HG02973 (cell line): Measurements from ENCODE around the gene RELL2.
A peak's percentile ranks its signal among the peaks of the same experiment; 100 is the strongest.

ENCODE experiments used
- ATAC-seq: cut with Tn5 transposase; IDR thresholded peaks from one replicate; pipeline ENCODE4 v1.9.1; 2021; ENCODE audit warnings: moderate library complexity; ENCODE audit not compliant: unreplicated experiment

RELL2 gene

DNA sequence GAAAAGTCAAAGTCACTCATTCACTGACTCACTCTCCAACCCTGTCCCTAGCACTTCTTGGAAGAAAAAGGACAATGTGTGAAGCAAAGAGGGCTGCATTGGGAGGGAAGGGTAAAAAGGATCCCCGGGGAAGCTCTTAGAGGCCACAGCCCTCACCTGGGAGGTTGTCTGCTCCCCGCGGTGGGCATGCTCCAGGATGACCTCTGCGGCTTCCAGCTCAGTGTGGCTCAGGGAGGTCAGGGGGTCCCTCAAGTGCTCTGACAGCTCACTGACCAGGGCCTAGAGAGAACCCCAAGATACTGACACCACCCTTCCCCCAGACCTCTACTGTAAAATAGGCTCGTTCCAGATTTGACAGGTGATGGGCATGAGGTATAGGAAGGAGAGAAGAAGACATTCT, 10.4 kb downstream of the RELL2 start:
- ATAC-seq = no peak

GRCh38 chr5:141647851-141648250, 11.1 kb downstream of the RELL2 start:
- ATAC-seq = no peak

DNA sequence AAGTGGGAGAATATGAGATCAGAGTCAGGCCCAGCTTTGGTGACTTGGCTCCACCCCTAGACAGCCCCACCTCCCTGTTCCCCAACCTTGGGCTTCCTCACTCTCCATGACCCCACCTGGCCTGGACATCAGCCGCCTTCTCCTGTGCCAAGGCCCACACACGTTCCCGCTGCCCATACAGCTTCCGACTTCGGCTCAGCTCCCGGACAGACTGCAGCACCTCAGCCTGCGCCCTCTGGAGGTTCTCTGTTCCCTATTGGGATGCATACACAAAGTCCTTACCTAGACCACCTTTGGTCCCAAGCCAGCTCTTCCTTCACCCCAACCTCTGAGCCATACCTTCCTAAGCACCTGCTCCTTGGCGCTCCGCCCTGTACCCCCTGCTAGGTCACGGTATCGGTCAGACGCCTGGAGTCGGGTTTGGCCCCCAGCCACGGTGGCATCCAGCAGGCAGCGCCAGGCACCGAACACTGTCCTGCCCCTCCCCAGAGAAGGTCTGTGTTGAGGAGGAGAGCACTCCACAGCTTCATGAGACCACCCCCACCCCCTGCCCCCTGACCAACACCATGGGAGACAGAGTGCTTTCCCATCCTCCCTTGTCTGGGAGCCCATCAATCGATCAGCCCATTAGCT, 12.4 kb downstream of the RELL2 start:
- no peak for ATAC-seq

GRCh38 chr5:141649972-141650371, 13.2 kb downstream of the RELL2 start:
- ATAC-seq = no peak

DNA sequence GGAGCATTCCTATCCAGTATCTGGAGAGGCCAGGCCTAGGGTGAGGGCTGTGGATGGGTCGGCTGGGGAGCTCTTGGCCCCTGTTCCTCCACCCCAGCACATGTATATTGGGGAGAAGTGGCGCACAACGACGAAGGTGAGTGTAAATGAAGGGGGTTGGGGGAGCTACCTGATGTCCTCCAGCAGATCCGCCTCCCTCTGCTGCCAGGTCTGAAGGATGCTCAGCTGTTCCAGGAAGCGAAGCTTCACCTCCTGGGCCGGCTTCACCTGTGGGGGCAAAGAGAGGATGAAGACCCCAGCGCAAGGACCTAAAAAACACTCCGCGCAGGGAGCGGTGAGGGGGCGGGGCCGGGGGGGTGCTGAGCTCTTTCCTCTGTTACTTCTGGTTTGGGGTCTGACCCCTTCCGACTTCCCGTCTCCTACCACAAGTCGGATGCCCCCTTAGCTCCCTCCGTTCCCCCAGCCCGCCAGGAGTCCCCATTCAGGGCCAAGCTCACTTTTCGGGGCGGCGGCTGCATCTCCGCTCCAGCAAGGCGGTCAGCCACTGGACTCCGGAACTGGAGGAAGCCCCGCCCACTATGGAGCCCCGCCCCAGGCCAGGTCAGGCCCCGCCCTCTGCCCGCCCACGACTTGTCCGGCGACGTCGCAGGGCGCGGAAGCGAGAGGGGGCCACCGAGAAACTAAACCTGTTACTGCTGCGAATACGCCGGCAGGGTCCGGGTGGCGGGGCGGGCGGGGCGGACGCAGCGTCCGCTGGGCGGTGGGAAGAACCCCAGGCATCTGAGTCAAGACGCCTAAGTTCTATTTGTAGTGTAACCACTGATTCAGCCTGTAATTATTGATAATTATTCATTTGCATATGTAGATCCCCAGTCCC, 14.3 kb downstream of the RELL2 start, which contains the start of gene FCHSD1:
TSS of gene FCHSD1 (minus strand) at position 568 of the 877 bp plus-strand sequence. CDS start at position 518, 50 bp downstream.
- peak; percentile 93 for ATAC-seq

GRCh38 chr5:141651728-141652105, 14.9 kb downstream of the RELL2 start:
- no peak for ATAC-seq

- no peak for ATAC-seq
These were observed 17.5 kb downstream of the RELL2 start for GRCh38 chr5:141654298-141654697.

- no peak for ATAC-seq
These were observed 18.2 kb downstream of the RELL2 start for GRCh38 chr5:141655020-141655419.

GRCh38 chr5:141656396-141656795, 19.6 kb downstream of the RELL2 start:
- ATAC-seq = no peak

DNA sequence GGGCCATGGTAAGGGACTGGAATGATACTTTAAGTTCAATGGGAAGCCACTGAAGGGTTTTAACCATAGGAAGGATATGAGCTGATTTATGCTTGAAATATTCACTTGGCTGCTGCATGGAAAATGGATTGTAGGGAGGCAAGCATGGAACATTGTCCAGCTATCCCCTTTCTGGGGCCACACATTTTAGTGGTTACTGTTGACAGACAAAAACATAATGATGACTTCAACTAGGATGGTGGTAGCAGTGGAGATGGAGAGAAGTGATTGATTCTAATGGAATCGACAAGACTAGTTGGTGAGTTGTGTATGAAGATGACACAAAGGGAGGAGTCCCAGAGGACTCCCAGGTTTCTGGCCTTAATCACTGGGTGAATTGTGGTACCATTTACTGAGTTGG, 20.6 kb downstream of the RELL2 start:
- no peak for ATAC-seq

DNA sequence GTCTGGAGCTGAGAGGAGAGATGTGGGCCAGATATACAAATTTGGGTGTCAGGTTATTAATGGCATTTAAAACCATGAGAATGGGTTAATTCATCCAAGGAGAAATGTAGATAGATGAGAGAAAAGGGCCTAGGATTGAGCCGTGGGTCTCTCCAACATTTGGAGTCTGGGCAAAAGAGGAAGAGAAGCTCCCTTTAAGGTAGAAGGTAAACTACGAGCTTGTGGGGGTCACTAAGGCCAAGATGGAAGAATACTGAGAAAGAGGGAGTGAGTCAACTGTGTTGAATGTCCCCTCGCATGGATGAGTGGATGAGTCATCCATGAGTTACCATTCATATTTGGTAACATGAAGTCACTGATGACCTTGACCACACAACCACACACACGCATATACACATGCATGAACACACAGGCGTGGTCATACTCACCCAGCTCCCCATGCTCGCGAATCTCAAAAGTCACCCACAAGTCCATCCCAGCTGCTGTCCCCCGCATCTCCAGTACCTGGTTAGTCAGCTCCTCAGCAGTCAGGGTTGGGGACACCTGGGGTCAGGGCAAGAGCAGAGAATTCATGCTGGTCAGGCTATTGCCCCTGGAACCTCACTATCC, 21.2 kb downstream of the RELL2 start:
- ATAC-seq = peak; percentile 56

GRCh38 chr5:141662028-141662427, 25.2 kb downstream of the RELL2 start:
- ATAC-seq = no peak

- no peak for ATAC-seq
These were observed 26.7 kb downstream of the RELL2 start for GRCh38 chr5:141663506-141663905.

DNA sequence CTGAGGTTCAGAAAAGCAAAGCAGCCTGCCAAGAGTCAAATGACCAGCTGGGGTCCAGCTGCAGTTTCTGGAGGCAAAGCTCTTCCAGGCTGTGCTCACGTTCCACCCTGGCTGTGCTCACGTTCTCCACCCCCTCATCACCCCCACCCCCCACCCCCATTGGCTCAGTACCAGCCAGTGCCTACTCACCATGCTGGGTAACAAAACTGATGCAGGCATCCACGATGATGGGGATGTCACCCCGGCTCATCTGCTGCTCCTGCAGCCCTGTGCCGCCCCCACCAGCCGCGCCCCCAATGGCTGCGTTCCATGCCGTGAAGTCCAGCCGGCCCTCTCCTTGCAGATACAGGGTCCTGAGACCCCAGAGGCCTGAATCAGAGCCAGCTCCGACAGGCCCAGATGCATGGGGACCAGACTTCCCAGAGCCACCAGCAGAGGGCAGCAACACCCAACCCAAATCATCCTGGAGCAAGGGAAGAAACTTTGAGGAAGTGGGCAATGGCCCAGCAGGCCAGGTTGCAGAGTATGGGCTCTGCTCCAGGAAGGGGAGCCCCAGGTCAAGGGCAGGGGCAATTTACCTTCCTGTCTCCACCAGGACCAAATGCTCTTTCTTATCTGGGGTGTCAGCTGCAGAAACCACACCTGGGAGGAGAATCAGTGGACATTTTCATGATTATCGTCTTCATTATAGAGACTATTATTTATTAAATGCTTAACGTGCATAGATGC, 28.1 kb downstream of the RELL2 start:
- peak; percentile 80 for ATAC-seq

DNA sequence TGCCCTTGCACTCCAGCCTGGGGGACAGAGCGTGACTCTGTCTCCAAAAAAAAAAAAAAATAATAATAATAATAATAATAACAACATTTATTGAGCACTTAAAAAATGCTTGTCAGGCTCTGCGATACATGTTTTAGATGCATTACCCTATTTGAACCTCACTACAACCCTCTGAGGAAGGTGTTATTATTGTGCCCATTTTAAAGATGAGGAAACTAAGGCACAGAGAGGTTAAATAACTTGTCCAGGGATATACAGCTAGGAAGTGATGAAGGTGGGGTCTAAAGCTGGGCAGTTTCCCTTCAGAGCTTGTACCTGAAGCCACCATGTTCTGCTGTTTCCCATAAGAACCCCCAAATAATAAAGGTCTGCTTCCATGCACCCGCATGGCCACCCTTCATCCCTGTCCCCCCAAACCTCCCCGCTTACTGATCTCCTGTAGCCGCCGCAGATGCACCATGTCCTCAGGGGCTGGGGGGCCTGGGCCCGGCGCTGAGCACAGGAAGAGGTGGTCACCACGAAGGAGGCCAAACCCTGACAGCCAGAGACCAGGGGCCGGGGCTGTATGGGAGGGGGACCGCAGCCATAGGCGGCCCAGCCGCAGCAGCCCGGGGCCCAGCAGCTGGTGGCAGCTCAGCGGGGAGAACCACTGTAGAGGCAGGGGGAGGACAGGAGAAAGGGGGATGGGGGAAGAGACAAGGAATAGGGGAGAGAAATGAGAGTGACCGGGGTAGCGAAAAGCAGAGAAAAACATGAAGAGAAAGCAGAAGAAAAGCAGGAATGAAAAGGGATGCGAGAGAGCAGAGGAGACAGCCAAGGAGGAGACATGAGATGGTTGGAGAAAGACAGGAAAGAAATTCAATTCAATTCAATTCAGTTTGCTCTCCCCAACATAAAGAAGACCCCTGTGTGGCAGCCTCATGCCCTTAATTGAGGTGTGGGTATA, 29.5 kb downstream of the RELL2 start:
- ATAC-seq = no peak

DNA sequence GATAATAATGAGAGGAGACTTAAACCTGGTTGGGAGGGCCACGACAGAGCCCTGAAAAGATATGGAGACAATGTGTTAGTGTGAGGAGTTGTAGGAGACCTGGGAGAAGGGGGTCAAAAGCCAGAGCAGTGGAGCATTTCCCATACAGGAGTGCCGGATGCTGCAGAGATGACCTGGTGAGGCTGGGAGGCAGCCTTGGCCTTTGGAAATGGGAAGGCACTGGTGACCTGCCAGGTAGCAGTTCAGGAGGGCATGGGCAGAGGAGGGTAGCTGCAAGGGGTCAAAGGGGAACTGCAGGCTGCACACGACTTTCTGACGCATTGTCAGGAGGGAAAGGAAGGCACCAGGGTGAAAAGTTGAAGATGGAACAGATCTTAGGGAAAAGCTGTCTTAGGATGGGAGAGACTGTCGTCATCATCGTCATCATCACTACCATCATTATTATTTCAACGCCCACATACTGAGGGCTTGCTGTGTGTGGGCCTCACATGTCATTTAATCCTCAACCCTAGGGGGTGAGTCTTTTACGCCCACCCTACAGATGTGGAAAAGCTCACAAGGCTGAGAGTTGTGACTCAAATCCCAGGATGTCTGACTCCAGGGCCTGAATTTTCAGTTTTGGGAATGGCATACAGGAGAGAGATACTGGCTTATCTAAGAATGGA, 31.9 kb downstream of the RELL2 start:
- ATAC-seq = no peak

- ATAC-seq = no peak
These were observed 32.7 kb downstream of the RELL2 start for GRCh38 chr5:141669520-141669919.

DNA sequence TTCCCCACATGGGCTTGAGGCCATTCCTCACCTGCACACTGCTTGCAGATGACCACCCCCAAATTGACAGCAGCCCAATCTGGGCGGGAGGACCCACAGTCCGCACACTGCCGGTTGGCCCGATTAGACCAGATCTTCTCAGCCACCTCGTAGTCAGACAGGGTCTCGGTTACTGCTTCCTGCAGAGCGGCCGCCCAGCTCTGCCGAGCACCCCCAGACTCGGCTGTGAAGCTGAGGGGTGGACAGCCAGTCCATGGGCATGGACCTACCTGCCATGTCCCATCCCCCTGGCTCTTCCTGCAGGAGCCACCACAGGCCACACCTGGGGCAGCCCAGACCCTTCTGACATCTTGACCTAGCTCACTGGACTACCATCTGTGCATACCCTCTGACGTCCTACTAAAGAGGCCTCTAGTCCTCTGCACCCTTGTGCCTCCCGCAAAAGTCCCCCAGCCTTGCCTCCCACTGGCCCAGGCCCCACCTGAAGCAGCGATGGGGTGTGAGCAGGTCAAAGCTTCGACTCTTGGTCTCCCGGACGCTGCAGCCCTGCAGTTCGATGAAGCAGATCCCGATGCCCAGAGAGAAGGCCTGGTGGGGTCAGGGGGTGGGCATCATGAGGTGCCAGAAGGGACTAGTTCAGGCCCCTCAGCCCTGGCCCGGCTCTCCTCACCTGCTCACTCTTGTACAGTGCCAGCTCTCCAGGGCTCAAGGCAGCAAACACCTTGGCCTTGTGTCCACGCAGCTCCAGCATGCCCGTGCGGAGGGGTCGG, 35.5 kb downstream of the RELL2 start:
- ATAC-seq = no peak
